GM18951 (cell line): ENCODE measurements around the gene OR9K2.
"Not testable (repeated sequence)": the region's sequence is repeated elsewhere in the genome, so short reads cannot be mapped to it uniquely, and the experiment has no call there.

ENCODE experiments used
- POLR2A ChIP-seq: IDR thresholded peaks from 4 replicates; pipeline ENCODE4 v1.6.1; 2011; ENCODE audit warnings: mild to moderate bottlenecking; ENCODE audit not compliant: insufficient read length, insufficient read depth; ENCODE audit errors: extremely low read depth
- in situ Hi-C: fragments of 300-500 bp; cut with MboI; formaldehyde crosslinking; loops from one replicate; pipeline ENCODE4 v1.12.0; 2022; ENCODE audit warnings: low sequenced_read_pairs, mixed read lengths, inconsistent platforms; ENCODE audit not compliant: unreplicated experiment

OR9K2 gene

GRCh38 chr12:55126106-55126505 lies at the start of gene OR9K2:
Gene OR9K2, plus strand, starts transcription at chr12:55126406. Its CDS starts 3,429 bp downstream, at chr12:55129835.
- in situ Hi-C loops: no loop called here
- TF ChIP-seq POLR2A: no peak

GRCh38 chr12:55092579-55092978 lies 33.6 kb upstream of the OR9K2 start:
- TF ChIP-seq POLR2A: no peak

GRCh38 chr12:55112378-55112875 lies 13.8 kb upstream of the OR9K2 start:
- in situ Hi-C loops: no loop called here
- no peak for TF ChIP-seq POLR2A

More at GRCh38 chr12:55092579-55092978, 33.6 kb upstream of the OR9K2 start:
- in situ Hi-C loops: no loop called here

- in situ Hi-C loops: no loop called here
- no peak for TF ChIP-seq POLR2A
These were observed 10.1 kb upstream of the OR9K2 start for GRCh38 chr12:55116152-55116551.

- in situ Hi-C loops: no loop called here
These were observed 6.6 kb downstream of the OR9K2 start for GRCh38 chr12:55132816-55133215.

GRCh38 chr12:55142669-55143565 lies 16.7 kb downstream of the OR9K2 start:
- in situ Hi-C loops: no loop called here
- TF ChIP-seq POLR2A: no peak

More at GRCh38 chr12:55132816-55133215, 6.6 kb downstream of the OR9K2 start:
- no peak for TF ChIP-seq POLR2A

- in situ Hi-C loops: no loop called here
- no peak for TF ChIP-seq POLR2A
These were observed 17.3 kb downstream of the OR9K2 start for GRCh38 chr12:55143566-55143870.

- in situ Hi-C loops: not testable (repeated sequence)
These were observed 40.9 kb downstream of the OR9K2 start for GRCh38 chr12:55167010-55167640.

GRCh38 chr12:55171445-55171844 lies 45.2 kb downstream of the OR9K2 start:
- in situ Hi-C loops: no loop called here

GRCh38 chr12:55171846-55172245 lies 45.6 kb downstream of the OR9K2 start:
- in situ Hi-C loops: not testable (repeated sequence)

More at GRCh38 chr12:55171445-55171844, 45.2 kb downstream of the OR9K2 start:
- TF ChIP-seq POLR2A: no peak

- TF ChIP-seq POLR2A: no peak
- in situ Hi-C loops: no loop called here
These were observed 46.5 kb downstream of the OR9K2 start for GRCh38 chr12:55172686-55173085.

- TF ChIP-seq POLR2A: no peak
- in situ Hi-C loops: no loop called here
These were observed 47.2 kb downstream of the OR9K2 start for GRCh38 chr12:55173456-55173855.
